GM19035 (cell line): ENCODE data around the gene RPTOR.
"Not testable (repeated sequence)": the region's sequence is repeated elsewhere in the genome, so short reads cannot be mapped to it uniquely, and the experiment has no call there.

Experiments used
- ATAC-seq: cut with Tn5 transposase; IDR thresholded peaks from one replicate; pipeline ENCODE4 v1.9.1; 2021; ENCODE audit not compliant: unreplicated experiment

Gene RPTOR

GRCh38 chr17:80544655-80545498 is at the start of gene RPTOR:
RPTOR (plus strand) TSS chr17:80544838; CDS start chr17:80545630, 792 bp downstream.
- no peak for ATAC-seq

- ATAC-seq: no peak
Measured at GRCh38 chr17:80497726-80498241, 46.9 kb upstream of the RPTOR start.

- ATAC-seq: no peak
Measured at GRCh38 chr17:80498242-80498919, 46.3 kb upstream of the RPTOR start.

- no peak for ATAC-seq
Measured at GRCh38 chr17:80498920-80499410, 45.7 kb upstream of the RPTOR start.

- ATAC-seq: no peak
Measured at GRCh38 chr17:80499560-80499959, 45.1 kb upstream of the RPTOR start.

- ATAC-seq: no peak
Measured at GRCh38 chr17:80499961-80500665, 44.5 kb upstream of the RPTOR start.

GRCh38 chr17:80501741-80502577 is 42.7 kb upstream of the RPTOR start:
- no peak for ATAC-seq

GRCh38 chr17:80502578-80502877 is 42.1 kb upstream of the RPTOR start:
- no peak for ATAC-seq

GRCh38 chr17:80503031-80503430 is 41.6 kb upstream of the RPTOR start:
- ATAC-seq: no peak

- ATAC-seq: no peak
Measured at GRCh38 chr17:80503921-80504320, 40.7 kb upstream of the RPTOR start.

- no peak for ATAC-seq
Measured at GRCh38 chr17:80504686-80505413, 39.8 kb upstream of the RPTOR start.

GRCh38 chr17:80507177-80507576 is 37.5 kb upstream of the RPTOR start:
- not testable (repeated sequence) for ATAC-seq

GRCh38 chr17:80507965-80508364 is 36.7 kb upstream of the RPTOR start:
- ATAC-seq: no peak

- no peak for ATAC-seq
Measured at GRCh38 chr17:80509311-80509710, 35.3 kb upstream of the RPTOR start.

- ATAC-seq: no peak
Measured at GRCh38 chr17:80510132-80510531, 34.5 kb upstream of the RPTOR start.

- ATAC-seq: no peak
Measured at GRCh38 chr17:80510772-80511171, 33.9 kb upstream of the RPTOR start.

- ATAC-seq: no peak
Measured at GRCh38 chr17:80511222-80512180, 33.1 kb upstream of the RPTOR start.

- ATAC-seq: no peak
Measured at GRCh38 chr17:80512233-80512632, 32.4 kb upstream of the RPTOR start.

- ATAC-seq: no peak
Measured at GRCh38 chr17:80513201-80513600, 31.4 kb upstream of the RPTOR start.
